Neural cell (in vitro differentiated cells): ENCODE data around the gene WDHD1. TPM values are rescaled to one million over a fixed set of nuclear protein-coding genes. Genes with fewer than 3 reads are reported as not detected.

ENCODE experiments used
- H2AFZ ChIP-seq: fragments of 200-600, 300-800 bp; sonication (generic), shearing (Covaris generic); 2 replicates; pipeline ENCODE4 v1.6.0; 2014; ENCODE audit warnings: low read depth, mild to moderate bottlenecking, antibody characterized with exemption, low read length, moderate library complexity
- H3F3A ChIP-seq: fragments of 200-600 bp; shearing (Covaris generic); 2 replicates; pipeline ENCODE4 v1.6.1; 2016; ENCODE audit warnings: mild to moderate bottlenecking, moderate library complexity, mixed read lengths, antibody characterized with exemption, low read length; ENCODE audit not compliant: insufficient read depth, poor library complexity, severe bottlenecking
- H3K27ac ChIP-seq: fragments of 200-600, 300-800 bp; sonication (generic), shearing (Covaris generic); 2 replicates; pipeline ENCODE4 v1.5.1; 2014; ENCODE audit warnings: mild to moderate bottlenecking, low read length, moderate library complexity
- H3K27me3 ChIP-seq: fragments of 300-800, 200-600 bp; sonication (generic), shearing (Covaris generic); 2 replicates; pipeline ENCODE4 v1.6.0; 2014; ENCODE audit warnings: mild to moderate bottlenecking, low read depth, low read length, moderate library complexity; ENCODE audit not compliant: insufficient read depth
- H3K36me3 ChIP-seq: fragments of 300-800, 200-600 bp; sonication (generic), shearing (Covaris generic); 2 replicates; pipeline ENCODE4 v1.5.1; 2014; ENCODE audit warnings: mild to moderate bottlenecking, antibody characterized with exemption, low read length, moderate library complexity; ENCODE audit not compliant: insufficient read depth
- H3K4me2 ChIP-seq: fragments of 300-800, 200-600 bp; sonication (generic), shearing (Covaris generic); 2 replicates; pipeline ENCODE4 v1.6.0; 2014; ENCODE audit warnings: mild to moderate bottlenecking, low read length
- H3K4me3 ChIP-seq: fragments of 300-800, 200-600 bp; sonication (generic), shearing (Covaris generic); 2 replicates; pipeline ENCODE4 v1.5.1; 2014; ENCODE audit warnings: mild to moderate bottlenecking, low read length, moderate library complexity
- H3K79me2 ChIP-seq: fragments of 200-600 bp; shearing (Covaris generic); replicated peaks from 2 replicates; pipeline ENCODE4 v1.6.0; 2014; ENCODE audit warnings: mild to moderate bottlenecking, low read length, moderate library complexity; ENCODE audit not compliant: insufficient read depth
- H3K9ac ChIP-seq: fragments of 300-800, 200-600 bp; sonication (generic), shearing (Covaris generic); 2 replicates; pipeline ENCODE4 v1.6.1; 2016; ENCODE audit warnings: mild to moderate bottlenecking, low read length, mixed read lengths
- H3K9me2 ChIP-seq: fragments of 200-600 bp; shearing (Covaris generic); 2 replicates; pipeline ENCODE4 v1.6.1; 2016; ENCODE audit warnings: mild to moderate bottlenecking, low read length, mixed read lengths; ENCODE audit not compliant: insufficient read depth
- H3K9me3 ChIP-seq: fragments of 200-600, 300-800 bp; sonication (generic), shearing (Covaris generic); 2 replicates; pipeline ENCODE4 v1.6.1; 2016; ENCODE audit warnings: mild to moderate bottlenecking, mixed run types, low read length, moderate library complexity, mixed read lengths
- H4K20me1 ChIP-seq: fragments of 200-600 bp; shearing (Covaris generic); 2 replicates; pipeline ENCODE4 v1.6.1; 2016; ENCODE audit warnings: mild to moderate bottlenecking, mixed run types; ENCODE audit not compliant: insufficient read depth
- EP300 ChIP-seq: fragments of 450-650 bp; conservative IDR thresholded peaks from 2 replicates; pipeline ENCODE4 v1.6.1; 2014; ENCODE audit warnings: antibody characterized with exemption, mild to moderate bottlenecking, moderate library complexity; ENCODE audit not compliant: poor library complexity, severe bottlenecking
- EZH2 ChIP-seq: fragments of 200-600, 300-800 bp; shearing (Covaris generic), sonication (generic); IDR thresholded peaks from 2 replicates; pipeline ENCODE4 v1.6.1; 2014; ENCODE audit warnings: antibody characterized with exemption, low read length, borderline replicate concordance, mild to moderate bottlenecking; ENCODE audit not compliant: insufficient read depth, poor library complexity, severe bottlenecking
- MXI1 ChIP-seq: fragments of 450-650 bp; conservative IDR thresholded peaks from 2 replicates; pipeline ENCODE4 v1.6.1; 2014; ENCODE audit warnings: antibody characterized with exemption, mild to moderate bottlenecking; ENCODE audit not compliant: poor library complexity, severe bottlenecking
- POLR2AphosphoS5 ChIP-seq: IDR thresholded peaks from 2 replicates; pipeline ENCODE4 v1.6.1; 2012
- RAD21 ChIP-seq: fragments of 450-650 bp; conservative IDR thresholded peaks from 2 replicates; pipeline ENCODE4 v1.6.1; 2014; ENCODE audit warnings: antibody characterized with exemption, mild to moderate bottlenecking, moderate library complexity
- REST ChIP-seq: IDR thresholded peaks from 2 replicates; pipeline ENCODE4 v1.6.1; 2012; ENCODE audit warnings: borderline replicate concordance
- polyA plus RNA-seq: library from polyadenylated mRNA; depleted of rRNA; stranded (reverse); fragments of >200 nt; gene quantifications from 2 replicates; pipeline ENCODE4 v1.2.3, GENCODE V29; 2014

WDHD1 gene
- polyA plus RNA-seq, 1 donor from 2014 or later = 8.0 TPM

- Histone ChIP-seq H3K36me3 (no peaks in the 10 kb centered on the region), H3K27ac (no peak overlapping the region), H3K9ac (no peak overlapping the region), H3K27me3 (no peaks in the 10 kb centered on the region), H4K20me1 (no peaks in the 10 kb centered on the region), H3K4me3 (no peak overlapping the region), H2AFZ (no peak overlapping the region), H3K4me2 (no peak overlapping the region), H3K9me2 (no peaks in the 10 kb centered on the region), H3F3A (peaks cover 11% of the 10 kb centered on the region), H3K79me2 (peaks cover 14% of the 10 kb centered on the region), H3K9me3 (no peaks in the 10 kb centered on the region)
- no peak for TF ChIP-seq RAD21
- no peak for TF ChIP-seq EP300
- no peak for TF ChIP-seq EZH2
- TF ChIP-seq POLR2AphosphoS5 = no peak
- no peak for TF ChIP-seq MXI1
- no peak for TF ChIP-seq REST
Observed at GRCh38 chr14:55048900-55049436, 22.1 kb upstream of the WDHD1 start.

- Histone ChIP-seq H3K36me3 (no peaks in the 10 kb centered on the region), H4K20me1 (no peaks in the 10 kb centered on the region), H3F3A (peaks cover 9% of the 10 kb centered on the region), H3K27me3 (no peaks in the 10 kb centered on the region), H2AFZ (no peak overlapping the region), H3K27ac (no peak overlapping the region), H3K9me2 (no peaks in the 10 kb centered on the region), H3K9me3 (no peaks in the 10 kb centered on the region), H3K9ac (no peak overlapping the region), H3K4me2 (no peak overlapping the region), H3K4me3 (no peak overlapping the region), H3K79me2 (no peaks in the 10 kb centered on the region)
- TF ChIP-seq POLR2AphosphoS5 (no peak), RAD21 (no peak), REST (no peak)
Observed at GRCh38 chr14:55047301-55048053, 20.6 kb upstream of the WDHD1 start.
